Inferior parietal cortex (tissue), 1 donor: ENCODE data around the gene PITPNC1.
"Not testable (repeated sequence)": the region's sequence is repeated elsewhere in the genome, so short reads cannot be mapped to it uniquely, and the experiment has no call there.

Experiments used
- DNase-seq: peaks from one replicate; pipeline ENCODE4 v3.0.0-alpha.2; 2016; ENCODE audit errors: extremely low spot score

PITPNC1 gene

GRCh38 chr17:67376737-67377487, at the start of gene PITPNC1:
Gene PITPNC1, plus strand, starts transcription at chr17:67377281.
- DNase-seq: peak; percentile 79

GRCh38 chr17:67328026-67328425, 49.1 kb upstream of the PITPNC1 start:
- no peak for DNase-seq

DNA sequence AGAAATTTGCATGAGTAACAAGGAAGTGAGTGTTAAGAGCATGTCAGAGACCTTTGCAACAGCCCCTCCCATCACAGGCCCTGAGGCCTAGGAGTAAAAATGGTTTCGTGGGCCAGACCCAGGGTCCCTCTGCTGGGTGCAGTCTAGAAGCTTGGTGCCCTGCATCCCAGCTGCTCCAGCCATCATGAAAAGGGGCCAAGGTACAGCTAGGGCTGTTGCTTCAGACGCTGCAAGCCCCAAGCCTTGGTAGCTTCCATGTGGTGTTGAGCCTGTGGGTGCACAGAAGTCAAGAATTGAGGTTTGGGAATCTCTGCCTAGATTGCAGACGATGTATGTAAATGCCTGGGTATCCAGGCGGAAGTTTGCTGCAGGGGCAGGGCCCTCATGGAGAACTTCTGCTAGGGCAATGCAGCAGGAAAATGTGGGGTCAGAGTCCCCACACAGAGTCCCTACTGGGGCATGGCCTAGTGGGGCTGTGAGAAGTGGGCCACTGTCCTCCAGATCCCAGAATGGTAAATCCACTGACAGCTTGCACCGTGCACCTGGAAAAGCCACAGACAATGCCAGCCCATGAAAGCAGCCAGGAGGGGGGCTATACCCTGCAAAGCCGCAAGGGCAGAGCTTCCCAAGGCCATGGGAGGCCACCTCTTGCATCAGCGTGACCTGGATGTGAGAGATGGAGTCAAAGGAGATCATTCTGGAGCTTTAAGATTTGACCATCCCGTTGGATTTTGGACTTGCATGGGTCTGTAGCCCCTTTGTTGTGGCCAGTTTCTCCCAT, 45.5 kb upstream of the PITPNC1 start:
- DNase-seq: not testable (repeated sequence)

DNA sequence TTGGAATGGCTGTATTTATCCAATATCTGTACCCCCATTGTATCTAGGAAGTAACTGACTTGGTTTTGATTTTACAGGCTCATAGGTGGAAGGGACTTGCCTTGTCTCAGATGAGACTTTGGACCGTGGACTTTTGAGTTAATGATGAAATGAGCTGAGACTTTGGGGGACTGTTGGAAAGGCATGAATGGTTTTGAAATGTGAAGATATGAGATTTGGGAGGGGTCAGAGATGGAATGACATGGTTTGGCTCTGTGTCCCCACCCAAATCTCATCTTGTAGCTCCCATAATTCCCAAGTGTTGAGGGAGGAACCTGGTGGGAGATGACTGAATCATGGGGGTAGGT, 44.9 kb upstream of the PITPNC1 start:
- not testable (repeated sequence) for DNase-seq

DNA sequence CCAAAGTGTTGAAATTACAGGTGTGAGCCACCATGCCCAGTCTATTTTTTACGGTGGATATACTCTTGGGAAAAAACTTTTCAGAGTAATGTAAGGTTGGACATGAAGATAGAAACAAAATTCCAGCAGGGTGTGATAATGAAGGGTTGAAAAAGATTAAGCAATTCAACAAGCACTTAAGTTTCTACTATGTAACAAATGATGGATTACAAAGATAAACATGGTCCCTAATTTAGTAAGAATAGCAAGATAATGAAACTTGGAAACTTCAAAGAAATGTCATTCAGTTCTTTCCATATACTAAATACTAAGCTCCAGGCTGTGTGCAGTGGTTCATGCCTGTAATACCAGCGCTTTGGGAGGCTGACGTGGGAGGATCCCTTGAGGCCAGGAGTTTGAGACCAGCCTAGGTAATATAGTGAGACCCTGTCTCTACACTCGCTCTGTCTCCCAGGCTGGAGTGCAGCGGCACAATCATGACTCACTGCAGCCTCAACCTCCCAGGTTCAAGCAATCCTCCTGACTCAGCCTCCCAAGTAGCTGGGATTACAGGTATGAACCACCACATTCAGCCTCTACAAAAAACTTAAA, 41.7 kb upstream of the PITPNC1 start:
- no peak for DNase-seq

GRCh38 chr17:67336859-67337258, 40.2 kb upstream of the PITPNC1 start:
- DNase-seq: no peak

GRCh38 chr17:67338353-67338752, 38.7 kb upstream of the PITPNC1 start:
- DNase-seq: not testable (repeated sequence)

DNA sequence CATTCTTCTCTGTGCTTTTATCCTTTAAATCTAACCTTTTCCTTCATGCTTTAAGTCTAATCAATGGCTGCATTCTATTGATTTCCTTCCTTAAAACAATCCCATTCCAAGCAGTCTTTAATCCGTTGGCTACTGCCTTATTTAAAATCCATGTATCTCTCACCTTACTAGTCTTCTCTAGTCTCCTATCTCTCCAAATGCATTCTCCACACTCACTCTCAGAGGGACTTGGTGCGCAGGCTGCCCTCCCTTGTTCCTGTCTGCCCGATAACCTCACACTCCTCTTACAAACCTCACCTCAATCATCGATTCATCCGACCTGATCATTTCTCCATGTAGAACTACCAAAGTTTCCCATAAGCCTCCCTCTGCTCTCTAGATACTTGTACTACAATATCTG, 33.8 kb upstream of the PITPNC1 start:
- no peak for DNase-seq

GRCh38 chr17:67347826-67348225, 29.3 kb upstream of the PITPNC1 start:
- no peak for DNase-seq

- no peak for DNase-seq
These were observed 27.7 kb upstream of the PITPNC1 start for GRCh38 chr17:67349420-67349819.

GRCh38 chr17:67353161-67353560, 23.9 kb upstream of the PITPNC1 start:
- no peak for DNase-seq

DNA sequence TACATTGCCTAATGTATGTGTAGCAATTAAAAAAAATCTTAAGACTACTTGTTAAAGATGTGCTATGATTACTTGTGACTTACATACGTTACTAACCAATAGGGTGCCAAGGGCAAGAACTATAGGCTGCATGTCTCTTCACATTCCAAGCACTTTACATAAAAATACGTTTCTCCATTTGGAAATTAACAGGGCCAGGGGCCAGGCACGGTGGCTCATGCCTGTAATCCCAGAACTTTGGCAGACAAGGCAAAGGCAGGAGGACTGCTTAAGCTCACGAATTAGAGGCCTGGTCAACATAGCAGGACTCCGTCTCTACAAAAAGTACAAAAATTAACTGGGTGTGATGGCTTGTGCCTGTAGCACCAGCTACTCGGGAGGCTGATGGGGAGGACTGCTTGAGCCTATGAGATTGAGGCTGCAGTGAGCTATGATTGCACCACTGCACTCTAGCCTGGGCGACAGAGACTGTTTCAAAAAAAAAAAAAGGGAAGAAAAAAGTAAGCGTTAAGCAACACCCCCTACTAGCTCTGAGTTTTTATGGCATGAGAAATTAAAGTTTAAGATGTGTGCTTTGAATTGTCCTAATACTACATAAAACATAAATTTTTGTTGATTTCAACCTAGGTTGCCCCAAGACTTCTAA, 23.0 kb upstream of the PITPNC1 start:
- no peak for DNase-seq

- no peak for DNase-seq
These were observed 18.5 kb upstream of the PITPNC1 start for GRCh38 chr17:67358612-67359011.

DNA sequence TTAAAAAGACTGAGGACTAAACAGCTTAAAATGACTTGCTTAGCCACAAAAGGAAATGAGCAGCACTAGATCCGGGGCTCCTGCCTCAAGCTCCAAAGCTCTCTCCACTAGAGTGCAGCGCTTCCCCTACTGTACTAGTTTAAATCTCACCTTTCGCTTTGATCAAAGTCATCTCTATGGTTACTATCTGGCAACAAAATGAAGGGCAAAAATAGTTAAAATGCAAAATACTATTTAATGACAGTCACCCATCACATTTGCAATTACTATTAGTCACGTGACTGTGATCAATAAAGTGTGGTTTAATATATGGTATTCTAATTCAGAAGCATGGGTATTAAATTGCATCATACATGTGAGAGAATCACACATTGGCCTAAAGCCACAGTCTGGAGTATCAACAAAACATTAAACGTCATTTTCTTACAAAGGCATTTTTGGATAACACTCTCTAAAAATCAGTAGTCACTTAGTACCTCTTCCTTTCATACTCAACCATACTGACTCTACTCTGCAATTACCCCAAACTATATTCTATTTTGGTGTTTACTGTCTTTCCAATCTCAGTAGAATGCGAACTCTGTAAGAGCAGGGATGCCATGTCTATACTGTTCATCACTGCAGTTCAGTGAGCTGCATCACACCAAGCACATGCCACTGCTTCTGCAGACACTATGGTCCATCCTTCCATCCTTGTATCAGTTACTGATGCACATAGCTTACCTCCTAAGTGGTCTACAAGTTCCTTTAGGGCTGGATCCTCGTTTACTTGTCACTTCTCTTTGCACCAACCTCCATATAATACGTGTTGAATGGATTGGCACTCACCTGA, 16.9 kb upstream of the PITPNC1 start:
- no peak for DNase-seq

DNA sequence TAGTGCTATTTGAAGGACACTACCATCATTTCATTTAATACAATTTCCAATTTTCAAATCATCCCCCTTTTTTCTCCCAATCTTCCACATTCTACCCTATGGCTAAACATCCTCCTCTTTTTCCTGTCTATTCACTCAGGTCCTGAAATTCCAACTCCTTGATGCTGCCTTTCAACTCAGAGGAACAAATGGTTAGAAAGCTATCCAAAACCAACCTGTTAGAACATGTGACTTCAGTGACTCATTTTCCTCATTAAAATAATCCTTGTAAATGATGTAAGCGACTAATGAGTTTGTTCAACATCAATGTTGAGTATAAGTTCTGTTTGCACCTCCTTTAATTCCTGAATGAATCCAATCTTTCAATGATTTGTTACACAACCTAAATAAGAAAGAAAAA, 16.2 kb upstream of the PITPNC1 start:
- no peak for DNase-seq

DNA sequence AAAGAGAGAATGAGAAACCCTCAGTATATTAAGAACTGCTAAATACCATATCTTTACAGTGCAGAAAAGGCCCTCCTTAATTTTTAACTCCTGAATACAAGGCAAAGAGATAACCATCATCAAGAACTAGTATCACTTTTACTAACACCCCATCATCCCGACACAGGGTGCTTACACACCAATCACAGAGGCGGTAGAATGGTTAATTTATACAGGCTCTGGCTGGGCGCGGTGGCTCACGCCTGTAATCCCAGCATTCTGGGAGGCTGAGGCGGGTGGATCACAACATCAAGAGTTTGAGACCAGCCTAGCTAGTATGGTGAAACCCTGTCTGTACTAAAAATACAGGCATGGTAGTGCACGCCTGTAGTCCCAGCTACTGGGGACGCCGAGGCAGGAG, 14.9 kb upstream of the PITPNC1 start:
- no peak for DNase-seq

DNA sequence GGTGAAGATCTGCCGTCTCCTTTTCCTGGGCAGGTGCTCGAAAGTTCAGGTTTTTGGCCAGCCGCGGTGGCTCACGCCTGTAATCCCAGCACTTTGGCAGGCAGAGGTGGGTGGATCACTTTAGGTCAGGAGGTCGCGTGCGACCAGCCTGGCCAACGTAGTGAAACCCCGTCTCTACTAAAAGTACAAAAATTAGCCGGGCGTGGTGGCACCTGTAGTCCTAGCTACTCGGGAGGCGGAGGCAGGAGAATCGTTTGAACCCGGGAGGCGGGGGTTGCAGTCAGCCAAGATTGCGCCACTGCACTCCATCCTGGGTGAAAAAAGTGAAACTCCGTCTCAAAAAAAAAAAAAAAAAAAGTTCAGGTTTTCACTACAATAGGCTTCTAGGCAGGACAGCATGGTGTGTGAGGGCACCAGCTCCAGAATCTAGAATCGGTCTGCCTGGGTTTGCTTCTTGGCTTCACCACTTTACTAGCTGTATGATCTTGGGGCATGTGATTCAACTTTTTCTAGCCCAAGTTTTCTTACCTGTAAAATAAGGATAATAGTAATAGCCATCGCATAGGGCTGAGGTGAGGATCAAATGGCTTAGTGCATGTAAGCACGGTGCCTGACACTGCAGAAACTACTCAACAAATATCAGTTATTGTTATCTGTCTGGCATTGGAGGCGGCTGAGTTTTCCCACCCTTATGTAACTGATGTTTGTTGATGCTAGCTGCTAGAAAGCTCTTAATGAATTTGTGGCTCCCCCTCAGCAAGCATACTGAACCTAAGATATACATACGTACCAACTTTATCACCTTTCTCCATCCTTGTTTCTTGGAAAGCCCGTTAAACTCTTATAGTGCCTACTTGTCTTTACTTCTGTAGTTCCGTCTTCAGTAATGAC, 12.0 kb upstream of the PITPNC1 start:
- DNase-seq: no peak

DNA sequence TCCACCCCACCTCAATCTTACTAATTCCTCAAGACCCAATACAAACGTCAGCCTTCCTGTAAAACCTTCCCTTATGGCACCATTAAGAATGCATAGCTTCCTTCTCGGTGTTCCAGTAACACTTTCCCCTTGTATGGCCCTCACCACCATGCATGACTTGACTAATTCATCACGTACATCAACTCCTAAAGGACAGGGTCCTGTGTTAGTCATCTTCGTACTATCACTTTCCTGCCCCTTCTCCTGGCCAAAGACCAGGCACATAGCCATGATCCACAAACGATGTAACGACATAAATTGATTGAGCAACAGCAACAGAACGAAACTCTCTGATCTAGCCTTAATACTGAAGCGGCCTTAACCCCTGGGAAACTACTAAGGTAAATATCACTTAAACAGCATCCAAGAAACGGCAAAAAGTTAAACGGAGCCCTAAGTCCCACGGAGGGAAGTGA, 11.3 kb upstream of the PITPNC1 start:
- DNase-seq: no peak

- peak; percentile 89 for DNase-seq
These were observed 10.6 kb upstream of the PITPNC1 start, which contains the start of gene PSMD12 for GRCh38 chr17:67366193-67367157. Gene PSMD12, minus strand, starts transcription at chr17:67366577. Its CDS starts 58 bp downstream, at chr17:67366519.
